ENCODE results near the gene L1TD1. TPM values are rescaled to one million over a fixed set of nuclear protein-coding genes. Genes with fewer than 3 reads are reported as not detected.

Gene L1TD1
- total RNA-seq, 5 donors from 2014 or later (not counting 1 experiment from before 2014, with no cell fraction given) = 0.09 to 0.47 (median 0.40) TPM; not detected in 1

DNA sequence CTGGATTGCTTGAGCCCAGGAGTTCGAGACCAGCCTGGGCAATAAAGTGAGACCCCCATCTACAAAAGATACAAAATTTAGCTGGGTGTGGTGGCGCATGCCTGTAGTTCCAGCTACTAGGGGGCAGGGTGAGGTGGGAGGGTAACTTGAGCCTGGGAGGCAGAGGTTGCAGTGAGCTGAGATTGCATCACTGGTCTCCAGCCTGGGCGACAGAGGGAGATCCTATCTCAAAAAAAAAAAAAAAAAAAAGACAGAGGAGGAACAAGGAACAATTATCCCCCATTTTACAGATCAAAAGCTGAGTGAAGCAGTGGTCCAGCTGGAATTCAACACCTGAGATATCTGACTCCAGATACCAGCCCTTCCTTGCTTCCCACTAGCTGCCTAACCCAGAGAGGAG lies 34.8 kb downstream of the L1TD1 start:
- DNase-seq = no peak
- no peak overlapping the region for H3K4me3 Mint-ChIP-seq
- no peaks in the 10 kb centered on the region for H3K4me1 Mint-ChIP-seq

DNA sequence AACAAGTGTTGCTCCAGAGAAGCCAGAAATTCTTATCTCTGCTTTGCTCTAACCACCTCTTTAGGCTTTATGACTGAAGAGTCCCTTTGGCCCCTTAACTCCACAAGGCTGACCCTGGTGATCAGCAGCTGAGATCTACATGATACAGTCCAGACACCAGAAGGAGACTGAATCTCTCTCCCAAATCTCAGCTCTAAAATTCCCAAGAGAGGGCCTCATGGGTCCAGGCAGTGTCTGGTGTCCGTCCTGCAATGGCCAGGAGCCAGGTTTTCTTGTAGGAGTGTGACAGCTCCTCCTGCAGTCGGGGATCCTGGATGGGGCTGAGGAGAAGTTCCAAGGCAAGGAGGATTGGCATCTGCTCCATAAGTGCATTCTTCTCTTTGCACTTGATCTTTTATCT lies 35.3 kb downstream of the L1TD1 start:
- Histone ChIP-seq H3K4me1 (ENCODE audit: control insufficient read depth in 1 of 2, extremely low read depth in 1 of 2, insufficient read depth in 2 of 2, low read length in 2 of 2) (no peaks in the 10 kb centered on the region), H3K4me3 (ENCODE audit: control insufficient read depth in 1 of 2, extremely low read depth in 1 of 2, low read length in 1 of 2) (no peak overlapping the region), H3K27me3 (replicated peaks in 1 of 2; ENCODE audit: control insufficient read depth in 2 of 2, extremely low read depth in 1 of 2, insufficient read depth in 2 of 2, low read length in 1 of 2) (peaks cover 0 to 25% of the 10 kb centered on the region in 2 experiments), H3K27ac (ENCODE audit: low read length) (no peak overlapping the region), H3K9me3 (no peaks in the 10 kb centered on the region), H3K36me3 (ENCODE audit: control insufficient read depth in 2 of 2, extremely low read depth in 1 of 2, insufficient read depth in 1 of 2, low read length in 1 of 2) (no peaks in the 10 kb centered on the region)
- ChIA-PET POLR2A (no interaction called here), CTCF (interaction anchor here in 1 of 2 donors (0.6 kb wide), 1 partner anchor 85 kb away, joined by 3 read pairs; no protein-coding TSS in a partner anchor)
- no peak overlapping the region for H3K27ac Mint-ChIP-seq
- H3K36me3 Mint-ChIP-seq = no peaks in the 10 kb centered on the region
- DNase-seq = no peak
- H3K4me3 Mint-ChIP-seq = no peak overlapping the region
- WGBS (ENCODE audit: insufficient coverage) = 43% methylated on average over 1 of the region's 2 CpGs
- H3K9me3 Mint-ChIP-seq = no peaks in the 10 kb centered on the region
- no peak for ATAC-seq (replicated peaks in 1 of 4)
- H3K4me1 Mint-ChIP-seq = no peaks in the 10 kb centered on the region
- H3K27me3 Mint-ChIP-seq = peaks cover 0 to 8% of the 10 kb centered on the region in 2 donors

More for the DNA sequence above, 34.8 kb downstream of the L1TD1 start:
- WGBS (ENCODE audit: insufficient coverage) = no CpG with 5 or more reads among the region's 3 CpGs
- Histone ChIP-seq H3K27ac (ENCODE audit: low read length) (no peak overlapping the region), H3K36me3 (ENCODE audit: control insufficient read depth in 2 of 2, extremely low read depth in 1 of 2, insufficient read depth in 1 of 2, low read length in 1 of 2) (no peaks in the 10 kb centered on the region), H3K4me1 (ENCODE audit: control insufficient read depth in 1 of 2, extremely low read depth in 1 of 2, insufficient read depth in 2 of 2, low read length in 2 of 2) (no peaks in the 10 kb centered on the region), H3K27me3 (replicated peaks in 1 of 2; ENCODE audit: control insufficient read depth in 2 of 2, extremely low read depth in 1 of 2, insufficient read depth in 2 of 2, low read length in 1 of 2) (peaks cover 0 to 22% of the 10 kb centered on the region in 2 experiments), H3K4me3 (ENCODE audit: control insufficient read depth in 1 of 2, extremely low read depth in 1 of 2, low read length in 1 of 2) (no peak overlapping the region), H3K9me3 (no peaks in the 10 kb centered on the region)
- ATAC-seq (replicated peaks in 1 of 4) = no peak
- H3K9me3 Mint-ChIP-seq = no peaks in the 10 kb centered on the region
- H3K36me3 Mint-ChIP-seq = no peaks in the 10 kb centered on the region
- ChIA-PET CTCF (interaction anchor here in 1 of 2 donors (0.6 kb wide), 1 partner anchor 85 kb away, joined by 3 read pairs; no protein-coding TSS in a partner anchor), POLR2A (no interaction called here)
- H3K27ac Mint-ChIP-seq = no peak overlapping the region
- peaks cover 0 to 6% of the 10 kb centered on the region in 2 donors for H3K27me3 Mint-ChIP-seq

DNA sequence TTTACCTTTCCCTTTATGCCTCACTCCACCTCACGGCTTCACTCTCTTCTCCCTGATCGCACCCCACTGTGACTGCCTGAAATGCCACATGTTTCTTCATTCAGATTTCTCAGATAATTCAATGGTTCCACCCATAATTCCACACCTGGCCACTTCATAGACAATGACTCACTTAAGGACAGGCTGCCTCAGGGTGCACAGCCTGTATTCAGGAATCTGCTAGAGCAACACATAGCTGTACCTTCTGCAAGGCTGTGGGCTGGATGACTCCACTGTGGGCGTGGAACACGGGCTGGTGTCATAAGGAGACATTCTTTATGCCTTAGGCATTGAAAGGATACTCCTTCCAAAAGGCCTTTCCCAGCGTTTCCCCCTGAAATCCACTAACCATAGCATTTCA lies 36.1 kb downstream of the L1TD1 start:
- Histone ChIP-seq H3K27me3 (replicated peaks in 1 of 2; ENCODE audit: control insufficient read depth in 2 of 2, extremely low read depth in 1 of 2, insufficient read depth in 2 of 2, low read length in 1 of 2) (peaks cover 0 to 26% of the 10 kb centered on the region in 2 experiments), H3K27ac (ENCODE audit: low read length) (no peak overlapping the region), H3K4me1 (ENCODE audit: control insufficient read depth in 1 of 2, extremely low read depth in 1 of 2, insufficient read depth in 2 of 2, low read length in 2 of 2) (no peaks in the 10 kb centered on the region), H3K4me3 (ENCODE audit: control insufficient read depth in 1 of 2, extremely low read depth in 1 of 2, low read length in 1 of 2) (no peak overlapping the region), H3K9me3 (no peaks in the 10 kb centered on the region), H3K36me3 (ENCODE audit: control insufficient read depth in 2 of 2, extremely low read depth in 1 of 2, insufficient read depth in 1 of 2, low read length in 1 of 2) (no peaks in the 10 kb centered on the region)
- ChIA-PET CTCF (no interaction called here), POLR2A (no interaction called here)
- no peak for DNase-seq
- ATAC-seq (replicated peaks in 1 of 4) = no peak
- H3K9me3 Mint-ChIP-seq = no peaks in the 10 kb centered on the region
- H3K36me3 Mint-ChIP-seq = no peaks in the 10 kb centered on the region
- 100% methylated on average over 2 of the region's 5 CpGs for WGBS (ENCODE audit: insufficient coverage)
- no peak overlapping the region for H3K27ac Mint-ChIP-seq
- peaks cover 0 to 10% of the 10 kb centered on the region in 2 donors for H3K27me3 Mint-ChIP-seq
- no peaks in the 10 kb centered on the region for H3K4me1 Mint-ChIP-seq
- no peak overlapping the region for H3K4me3 Mint-ChIP-seq

DNA sequence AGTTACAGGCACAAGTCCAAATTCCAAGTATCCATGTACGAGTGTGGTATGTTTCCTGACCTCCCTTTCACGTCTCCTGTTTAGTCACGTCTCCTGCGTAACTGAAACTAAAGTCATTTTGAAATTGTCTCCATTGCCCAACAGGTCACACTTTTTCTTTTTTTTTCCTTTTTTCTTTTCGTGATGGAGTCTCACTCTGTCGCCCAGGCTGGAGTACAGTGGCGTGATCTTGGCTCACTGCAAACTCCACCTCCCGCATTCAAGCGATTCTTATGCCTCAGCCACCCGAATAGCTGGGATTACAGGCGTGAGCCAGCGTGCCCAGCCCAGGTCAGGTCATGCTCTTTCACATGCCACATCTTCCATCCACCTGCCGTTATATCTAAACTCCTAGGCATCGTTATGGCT lies 38.2 kb downstream of the L1TD1 start:
- Histone ChIP-seq H3K9me3 (no peaks in the 10 kb centered on the region), H3K36me3 (ENCODE audit: control insufficient read depth in 2 of 2, extremely low read depth in 1 of 2, insufficient read depth in 1 of 2, low read length in 1 of 2) (no peaks in the 10 kb centered on the region), H3K4me3 (ENCODE audit: control insufficient read depth in 1 of 2, extremely low read depth in 1 of 2, low read length in 1 of 2) (no peak overlapping the region), H3K27me3 (replicated peaks in 1 of 2; ENCODE audit: control insufficient read depth in 2 of 2, extremely low read depth in 1 of 2, insufficient read depth in 2 of 2, low read length in 1 of 2) (peaks cover 0 to 20% of the 10 kb centered on the region in 2 experiments), H3K27ac (ENCODE audit: low read length) (no peak overlapping the region), H3K4me1 (ENCODE audit: control insufficient read depth in 1 of 2, extremely low read depth in 1 of 2, insufficient read depth in 2 of 2, low read length in 2 of 2) (no peaks in the 10 kb centered on the region)
- H3K27ac Mint-ChIP-seq = no peak overlapping the region
- no peak for DNase-seq
- H3K9me3 Mint-ChIP-seq = no peaks in the 10 kb centered on the region
- 76% methylated on average over 14 of the region's 14 CpGs for whole genome bisulfite sequencing (ENCODE audit: insufficient coverage)
- POLR2A ChIA-PET = no interaction called here
- CTCF ChIA-PET = no interaction called here
- no peak for ATAC-seq (replicated peaks in 1 of 4)
- no peaks in the 10 kb centered on the region for H3K36me3 Mint-ChIP-seq
- H3K4me3 Mint-ChIP-seq = no peak overlapping the region
- no peaks in the 10 kb centered on the region for H3K4me1 Mint-ChIP-seq
- H3K27me3 Mint-ChIP-seq = peaks cover 0 to 8% of the 10 kb centered on the region in 2 donors

DNA sequence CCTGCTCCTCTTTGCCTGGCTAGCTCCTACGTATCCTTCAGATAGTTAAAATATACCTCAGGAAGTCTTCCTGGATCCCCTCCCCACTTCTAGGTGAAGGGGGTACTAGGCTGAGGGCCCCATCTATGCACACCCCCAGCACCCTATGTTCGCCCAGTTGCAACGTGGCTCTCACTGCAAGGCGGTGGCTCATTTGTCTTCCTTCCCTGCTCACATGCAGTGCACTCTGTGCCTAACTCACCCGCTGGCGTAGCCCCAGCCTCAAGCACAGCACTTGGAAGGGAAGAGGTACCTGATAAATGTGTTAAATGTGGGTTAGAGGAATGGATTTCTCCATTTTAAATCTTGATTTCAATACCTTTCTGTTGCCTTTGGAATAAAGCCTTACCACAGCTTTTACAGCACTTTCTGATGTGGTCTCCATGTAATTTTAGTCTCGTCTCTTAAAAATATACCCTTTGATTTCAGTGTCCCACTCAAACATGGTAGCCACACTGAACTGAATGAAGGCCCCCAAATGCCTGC lies 39.3 kb downstream of the L1TD1 start:
- ATAC-seq (replicated peaks in 1 of 4) (no peak), DNase-seq (no peak)
- Histone ChIP-seq H3K4me3 (ENCODE audit: control insufficient read depth in 1 of 2, extremely low read depth in 1 of 2, low read length in 1 of 2) (no peak overlapping the region), H3K9me3 (no peaks in the 10 kb centered on the region), H3K36me3 (ENCODE audit: control insufficient read depth in 2 of 2, extremely low read depth in 1 of 2, insufficient read depth in 1 of 2, low read length in 1 of 2) (no peaks in the 10 kb centered on the region), H3K4me1 (ENCODE audit: control insufficient read depth in 1 of 2, extremely low read depth in 1 of 2, insufficient read depth in 2 of 2, low read length in 2 of 2) (no peaks in the 10 kb centered on the region), H3K27me3 (replicated peaks in 1 of 2; ENCODE audit: control insufficient read depth in 2 of 2, extremely low read depth in 1 of 2, insufficient read depth in 2 of 2, low read length in 1 of 2) (peaks cover 0 to 13% of the 10 kb centered on the region in 2 experiments), H3K27ac (ENCODE audit: low read length) (no peak overlapping the region)
- CTCF ChIA-PET = no interaction called here
- POLR2A ChIA-PET = no interaction called here
- Mint-ChIP-seq H3K9me3 (no peaks in the 10 kb centered on the region), H3K27ac (no peak overlapping the region), H3K4me3 (no peak overlapping the region), H3K36me3 (no peaks in the 10 kb centered on the region), H3K27me3 (peaks cover 0 to 4% of the 10 kb centered on the region in 2 donors), H3K4me1 (no peaks in the 10 kb centered on the region)
- 67% methylated on average over 3 of the region's 7 CpGs for WGBS (ENCODE audit: insufficient coverage)

DNA sequence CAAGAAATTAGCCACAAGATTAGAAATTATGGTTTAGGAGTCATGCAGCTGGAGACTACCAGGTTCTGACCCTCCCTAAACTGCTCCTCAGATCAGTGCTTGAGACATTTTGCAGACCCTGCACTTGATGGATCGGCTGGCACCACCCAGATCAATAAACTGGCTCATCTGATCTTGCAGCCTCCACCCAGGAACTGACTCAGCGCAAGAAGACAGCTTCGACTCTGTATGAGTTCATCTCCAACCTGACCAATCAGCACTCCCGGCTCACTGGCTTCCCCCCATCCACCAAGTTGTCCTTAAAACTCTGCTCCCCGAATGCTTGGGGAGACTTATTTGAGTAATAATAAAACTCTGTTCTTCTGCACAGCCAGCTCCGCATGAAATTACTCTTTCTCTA lies 40.0 kb downstream of the L1TD1 start:
- no peaks in the 10 kb centered on the region for H3K4me1 Mint-ChIP-seq
- 66% methylated on average over 4 of the region's 6 CpGs for WGBS (ENCODE audit: insufficient coverage)
- Histone ChIP-seq H3K4me3 (ENCODE audit: control insufficient read depth in 1 of 2, extremely low read depth in 1 of 2, low read length in 1 of 2) (no peak overlapping the region), H3K27me3 (replicated peaks in 1 of 2; ENCODE audit: control insufficient read depth in 2 of 2, extremely low read depth in 1 of 2, insufficient read depth in 2 of 2, low read length in 1 of 2) (peaks cover 0 to 13% of the 10 kb centered on the region in 2 experiments), H3K4me1 (ENCODE audit: control insufficient read depth in 1 of 2, extremely low read depth in 1 of 2, insufficient read depth in 2 of 2, low read length in 2 of 2) (no peaks in the 10 kb centered on the region), H3K9me3 (no peaks in the 10 kb centered on the region), H3K36me3 (ENCODE audit: control insufficient read depth in 2 of 2, extremely low read depth in 1 of 2, insufficient read depth in 1 of 2, low read length in 1 of 2) (no peaks in the 10 kb centered on the region), H3K27ac (ENCODE audit: low read length) (no peak overlapping the region)
- no peak overlapping the region for H3K27ac Mint-ChIP-seq
- ChIA-PET CTCF (no interaction called here), POLR2A (interaction anchor here in 1 of 2 donors (0.6 kb wide), 1 partner anchor 282 kb away, joined by 3 read pairs; no protein-coding TSS in a partner anchor)
- DNase-seq (no peak), ATAC-seq (replicated peaks in 1 of 4) (no peak)
- no peak overlapping the region for H3K4me3 Mint-ChIP-seq
- peaks cover 0 to 4% of the 10 kb centered on the region in 2 donors for H3K27me3 Mint-ChIP-seq
- H3K9me3 Mint-ChIP-seq = no peaks in the 10 kb centered on the region
- no peaks in the 10 kb centered on the region for H3K36me3 Mint-ChIP-seq

DNA sequence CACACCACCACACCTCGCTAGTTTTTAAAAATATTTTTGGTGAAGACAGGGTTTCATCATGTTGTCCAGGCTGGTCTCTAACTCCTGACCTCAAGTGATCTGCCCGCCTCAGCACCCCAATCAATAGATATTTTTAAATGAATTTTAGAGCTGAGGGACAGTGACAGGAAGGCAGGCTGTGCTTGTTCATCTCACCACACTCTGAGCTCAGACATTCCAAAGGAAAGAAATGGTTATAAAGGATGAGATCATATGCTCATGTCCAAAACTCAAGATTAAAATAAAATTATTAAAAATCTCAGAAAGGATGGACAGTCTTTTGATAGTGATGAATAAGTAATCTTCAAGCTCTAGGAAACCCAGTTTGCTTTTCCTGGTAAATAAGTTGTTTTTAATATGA lies 40.9 kb downstream of the L1TD1 start:
- Mint-ChIP-seq H3K27ac (no peak overlapping the region), H3K27me3 (peaks cover 0 to 4% of the 10 kb centered on the region in 2 donors), H3K9me3 (no peaks in the 10 kb centered on the region), H3K36me3 (no peaks in the 10 kb centered on the region), H3K4me3 (no peak overlapping the region), H3K4me1 (no peaks in the 10 kb centered on the region)
- no peaks in the 10 kb centered on the region for H3K4me1 ChIP-seq (ENCODE audit: control insufficient read depth in 1 of 2, extremely low read depth in 1 of 2, insufficient read depth in 2 of 2, low read length in 2 of 2)
- DNase-seq = no peak
- ChIA-PET CTCF (no interaction called here), POLR2A (no interaction called here)
- H3K27ac ChIP-seq (ENCODE audit: low read length) = no peak overlapping the region
- no peak overlapping the region for H3K4me3 ChIP-seq (ENCODE audit: control insufficient read depth in 1 of 2, extremely low read depth in 1 of 2, low read length in 1 of 2)
- H3K27me3 ChIP-seq (replicated peaks in 1 of 2; ENCODE audit: control insufficient read depth in 2 of 2, extremely low read depth in 1 of 2, insufficient read depth in 2 of 2, low read length in 1 of 2) = peaks cover 0 to 13% of the 10 kb centered on the region in 2 experiments
- no CpG with 5 or more reads among the region's 2 CpGs for WGBS (ENCODE audit: insufficient coverage)
- H3K36me3 ChIP-seq (ENCODE audit: control insufficient read depth in 2 of 2, extremely low read depth in 1 of 2, insufficient read depth in 1 of 2, low read length in 1 of 2) = no peaks in the 10 kb centered on the region
- no peak for ATAC-seq (replicated peaks in 1 of 4)
- H3K9me3 ChIP-seq = no peaks in the 10 kb centered on the region
